LNCAP (cell line): ENCODE measurements around the gene ARHGAP1.

Experiments used
- TF ChIP-seq, protein P1 (sequence below): fragments of 450-650 bp; IDR thresholded peaks from 2 replicates; pipeline ENCODE4 v1.5.1; 2017; ENCODE audit warnings: mild to moderate bottlenecking

ARHGAP1 gene

DNA sequence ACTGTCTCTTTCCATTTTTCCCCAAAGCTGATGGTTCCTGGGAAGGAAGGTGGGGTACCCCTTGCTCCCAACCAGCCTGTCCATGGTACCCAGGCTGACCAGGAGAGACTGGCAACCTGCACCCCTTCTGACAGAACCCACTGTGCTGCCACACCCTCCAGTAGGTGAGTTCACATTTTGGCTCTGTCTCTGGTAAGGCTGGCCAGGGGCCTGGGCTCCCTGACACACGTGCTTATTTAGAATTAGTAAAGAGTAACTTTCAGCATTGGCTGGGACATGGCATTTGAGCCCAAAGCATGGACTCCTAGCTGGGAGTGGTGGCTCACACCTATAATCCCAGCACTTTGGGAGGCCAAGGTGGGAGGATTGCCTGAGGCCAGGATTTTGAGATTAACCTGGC, 35.1 kb downstream of the ARHGAP1 start:
- TF ChIP-seq, protein P1, sequence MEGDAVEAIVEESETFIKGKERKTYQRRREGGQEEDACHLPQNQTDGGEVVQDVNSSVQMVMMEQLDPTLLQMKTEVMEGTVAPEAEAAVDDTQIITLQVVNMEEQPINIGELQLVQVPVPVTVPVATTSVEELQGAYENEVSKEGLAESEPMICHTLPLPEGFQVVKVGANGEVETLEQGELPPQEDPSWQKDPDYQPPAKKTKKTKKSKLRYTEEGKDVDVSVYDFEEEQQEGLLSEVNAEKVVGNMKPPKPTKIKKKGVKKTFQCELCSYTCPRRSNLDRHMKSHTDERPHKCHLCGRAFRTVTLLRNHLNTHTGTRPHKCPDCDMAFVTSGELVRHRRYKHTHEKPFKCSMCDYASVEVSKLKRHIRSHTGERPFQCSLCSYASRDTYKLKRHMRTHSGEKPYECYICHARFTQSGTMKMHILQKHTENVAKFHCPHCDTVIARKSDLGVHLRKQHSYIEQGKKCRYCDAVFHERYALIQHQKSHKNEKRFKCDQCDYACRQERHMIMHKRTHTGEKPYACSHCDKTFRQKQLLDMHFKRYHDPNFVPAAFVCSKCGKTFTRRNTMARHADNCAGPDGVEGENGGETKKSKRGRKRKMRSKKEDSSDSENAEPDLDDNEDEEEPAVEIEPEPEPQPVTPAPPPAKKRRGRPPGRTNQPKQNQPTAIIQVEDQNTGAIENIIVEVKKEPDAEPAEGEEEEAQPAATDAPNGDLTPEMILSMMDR, result no peak

DNA sequence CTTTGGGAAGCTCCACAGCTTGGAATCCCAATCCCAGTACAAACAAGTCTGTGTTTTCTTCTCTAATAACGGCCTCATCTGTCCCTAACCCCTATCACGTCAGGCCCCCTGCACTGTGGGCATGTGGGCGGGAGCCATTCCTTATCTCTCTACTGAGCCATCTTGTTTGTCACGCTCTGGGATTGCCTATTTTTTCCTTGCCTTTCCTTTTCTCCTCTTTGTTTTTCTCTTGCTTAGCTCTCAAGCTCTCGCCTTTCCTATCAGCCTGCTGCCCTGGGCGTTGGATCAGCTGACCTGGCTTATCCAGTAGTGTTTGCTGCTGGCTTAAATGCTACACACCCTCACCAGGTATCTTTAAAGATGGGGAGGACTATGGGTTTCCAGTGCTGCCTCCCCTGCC, 35.8 kb downstream of the ARHGAP1 start:
- TF ChIP-seq, protein P1, result no peak

DNA sequence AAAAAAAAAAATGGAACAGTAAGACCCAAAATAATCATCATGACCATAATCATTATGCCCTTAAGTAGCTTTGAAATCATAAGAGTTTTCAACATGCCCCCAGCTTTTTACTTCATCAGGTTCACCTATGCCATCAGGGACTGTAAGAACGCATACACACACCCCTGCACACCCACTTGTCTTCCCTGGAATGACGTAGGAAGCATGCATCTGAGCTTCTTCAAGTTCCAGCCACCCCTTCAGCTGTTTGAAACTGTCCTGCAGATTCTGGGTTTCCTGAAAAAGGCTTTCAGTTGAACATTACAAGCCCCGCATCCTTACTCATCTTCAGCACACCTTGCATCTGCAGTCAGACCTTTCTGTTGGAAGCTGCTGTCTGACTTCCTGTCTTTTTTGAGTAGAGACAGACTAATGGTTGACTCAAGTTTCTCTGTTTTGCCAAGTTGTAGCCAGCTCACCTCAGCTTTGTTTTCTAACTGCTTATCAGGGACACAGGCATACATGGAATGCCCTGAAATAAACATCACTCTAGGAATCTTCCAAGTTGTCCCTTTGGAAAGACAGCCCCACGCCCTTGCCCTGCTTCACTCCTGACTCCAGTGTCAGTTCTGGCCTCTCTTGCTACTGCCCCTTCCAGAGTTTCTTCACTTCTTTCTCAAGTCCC, 37.0 kb downstream of the ARHGAP1 start:
- TF ChIP-seq, protein P1, result no peak

DNA sequence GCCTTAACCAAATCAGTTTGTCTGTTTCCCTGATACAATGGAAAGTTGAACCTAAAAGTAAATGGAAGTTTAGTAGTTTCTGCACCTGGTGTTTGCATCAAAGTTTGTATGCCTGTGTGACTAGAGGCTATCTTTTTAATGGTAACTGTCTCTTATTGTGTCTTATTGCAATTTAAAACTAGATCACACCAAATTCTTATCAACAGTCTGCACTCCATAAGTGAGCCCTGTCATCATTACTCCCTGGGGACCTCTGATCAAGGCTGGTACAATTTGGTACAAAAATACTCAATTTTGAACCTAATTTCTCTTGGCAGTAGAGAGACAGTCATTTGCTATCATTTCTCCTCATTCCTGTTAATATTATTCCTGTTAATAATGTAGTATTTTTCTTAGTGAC, 38.1 kb downstream of the ARHGAP1 start:
- TF ChIP-seq, protein P1, result no peak

DNA sequence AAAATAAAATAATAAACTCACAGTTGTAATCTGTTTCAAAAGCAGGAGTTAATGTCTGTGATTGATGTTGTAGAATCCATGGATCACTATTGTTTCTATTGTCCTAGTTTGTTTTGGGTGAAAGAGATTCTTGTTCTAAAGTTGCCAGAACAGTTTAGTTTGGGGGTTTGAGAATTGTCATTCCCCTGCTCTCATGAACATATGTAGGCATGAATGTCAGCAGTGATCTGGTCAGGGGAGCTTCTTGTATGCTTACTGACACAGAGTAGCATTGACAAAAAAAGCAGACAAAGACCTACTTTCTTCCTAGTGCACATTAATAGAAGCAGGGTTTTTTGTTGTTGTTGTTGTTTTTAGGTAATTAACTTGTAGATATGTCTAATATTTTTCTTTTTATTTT, 38.6 kb downstream of the ARHGAP1 start:
- TF ChIP-seq, protein P1, result no peak

DNA sequence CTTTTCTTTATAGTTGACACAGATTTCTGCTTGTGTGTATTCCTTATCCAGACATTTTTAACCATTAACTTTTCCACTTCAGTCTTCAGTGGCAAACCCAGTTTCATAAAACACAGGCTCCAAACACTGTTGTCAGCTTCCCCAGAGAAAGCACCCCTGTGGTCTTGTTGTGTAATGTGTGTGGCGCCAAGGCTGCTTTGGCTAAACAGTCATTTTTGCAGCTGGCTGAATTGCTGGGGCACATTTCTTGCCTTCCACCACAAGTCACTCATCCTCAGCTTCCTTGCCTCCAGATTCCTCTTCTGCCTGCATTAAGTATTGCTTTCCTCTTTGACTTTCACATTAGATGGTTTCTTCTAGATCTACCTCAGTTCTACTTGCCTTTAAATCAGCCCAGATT, 40.5 kb downstream of the ARHGAP1 start:
- TF ChIP-seq, protein P1, result no peak

DNA sequence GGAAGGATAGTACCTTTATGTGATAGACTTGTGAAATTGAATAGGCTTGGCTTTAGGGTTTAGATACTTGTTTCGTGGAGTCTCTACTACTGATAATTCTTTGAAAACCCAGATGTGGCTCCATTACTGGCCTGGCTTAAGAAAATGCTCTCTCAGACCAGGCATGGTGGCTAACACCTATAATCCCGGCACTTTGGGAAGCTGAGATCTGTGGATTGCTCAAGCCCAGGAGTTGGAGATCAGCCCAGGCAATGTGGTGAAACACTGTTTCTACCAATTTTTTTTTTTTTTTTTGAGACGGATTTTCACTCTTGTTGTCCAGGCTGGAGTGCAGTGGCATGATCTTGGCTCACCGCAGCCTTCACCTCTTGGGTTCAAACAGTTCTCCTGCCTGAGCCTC, 42.2 kb downstream of the ARHGAP1 start:
- TF ChIP-seq, protein P1, result no peak

DNA sequence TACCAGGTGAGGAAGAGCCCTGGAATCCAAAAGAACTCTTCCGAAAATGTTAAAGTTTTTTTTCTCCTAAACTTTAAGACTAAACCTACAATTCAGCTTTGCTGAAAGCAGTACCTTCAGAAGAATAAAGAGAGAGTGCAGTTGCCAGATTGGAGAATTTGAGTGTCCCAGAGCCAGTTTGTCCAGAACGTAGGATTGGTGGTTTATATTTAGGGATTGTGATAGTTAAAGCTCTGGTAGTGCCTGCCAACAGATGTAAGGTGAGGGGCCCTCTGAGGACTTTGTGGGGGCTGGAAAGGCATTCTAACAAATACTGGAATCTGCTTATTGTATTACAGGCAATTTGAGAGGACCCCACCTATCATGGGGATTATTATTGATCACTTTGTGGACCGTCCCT, 43.2 kb downstream of the ARHGAP1 start:
- TF ChIP-seq, protein P1, result no peak
